HG03469 (cell line): ENCODE data around the gene RAB11B.
"Not testable (repeated sequence)": the region's sequence is repeated elsewhere in the genome, so short reads cannot be mapped to it uniquely, and the experiment has no call there.

Experiments used
- ATAC-seq: cut with Tn5 transposase; IDR thresholded peaks from one replicate; pipeline ENCODE4 v1.9.1; 2021; ENCODE audit warnings: mild to moderate bottlenecking, moderate library complexity, moderate number of reproducible peaks; ENCODE audit not compliant: unreplicated experiment

RAB11B gene

GRCh38 chr19:8425331-8425730, 35.2 kb downstream of the RAB11B start:
- not testable (repeated sequence) for ATAC-seq

- no peak for ATAC-seq
These were observed 36.1 kb downstream of the RAB11B start for GRCh38 chr19:8426283-8426682.

- no peak for ATAC-seq
These were observed 38.9 kb downstream of the RAB11B start for GRCh38 chr19:8429044-8429443.

- ATAC-seq: no peak
These were observed 39.7 kb downstream of the RAB11B start for GRCh38 chr19:8429826-8430225.

- no peak for ATAC-seq
These were observed 40.5 kb downstream of the RAB11B start for GRCh38 chr19:8430650-8431049.

- no peak for ATAC-seq
These were observed 48.1 kb downstream of the RAB11B start for GRCh38 chr19:8438236-8438635.

- ATAC-seq: no peak
These were observed 51.8 kb downstream of the RAB11B start for GRCh38 chr19:8441725-8442544.

GRCh38 chr19:8444140-8444676, 54.0 kb downstream of the RAB11B start:
- ATAC-seq: not testable (repeated sequence)

GRCh38 chr19:8444677-8445487, 54.7 kb downstream of the RAB11B start, which contains the start of gene HNRNPM:
Gene HNRNPM (plus strand): TSS chr19:8444975. CDS start chr19:8444999, 24 bp downstream.
- ATAC-seq: peak; percentile 61

- ATAC-seq: no peak
These were observed 55.4 kb downstream of the RAB11B start for GRCh38 chr19:8445488-8446001.

- ATAC-seq: no peak
These were observed 56.0 kb downstream of the RAB11B start for GRCh38 chr19:8446061-8446709.

GRCh38 chr19:8449830-8450229, 59.7 kb downstream of the RAB11B start:
- ATAC-seq: no peak

- no peak for ATAC-seq
These were observed 61.2 kb downstream of the RAB11B start for GRCh38 chr19:8451377-8451776.

- ATAC-seq: no peak
These were observed 61.7 kb downstream of the RAB11B start for GRCh38 chr19:8451885-8452284.

GRCh38 chr19:8452446-8453123, 62.4 kb downstream of the RAB11B start:
- no peak for ATAC-seq

GRCh38 chr19:8453616-8454015, 63.5 kb downstream of the RAB11B start:
- ATAC-seq: no peak
